Heart left ventricle (tissue), 16 donors: ENCODE results near the gene PBX3. TPM values are rescaled to one million over a fixed set of nuclear protein-coding genes. Genes with fewer than 3 reads are reported as not detected.

ENCODE experiments used
- ATAC-seq, 4 donors: fragments of 200-7000 bp; cut with Tn5 transposase; one replicate each; pipeline ENCODE4 v1.9.1; 2020 to 2022; ENCODE audit warnings: moderate library complexity in 4 of 4, mild to moderate bottlenecking in 3 of 4, moderate number of reproducible peaks in 1 of 4
- DNase-seq, 5 donors: peaks; one replicate each; pipeline ENCODE4 v3.0.0-alpha.2; 2020
- H3K27ac ChIP-seq, 12 donors: fragments of 200-600 bp; sonication (generic) in 4 of 12; one replicate each; pipeline versions ENCODE4 v1.5.0 to v1.8.0; 2016 to 2022; ENCODE audit warnings: mild to moderate bottlenecking in 2 of 12
- H3K27me3 ChIP-seq, 9 donors: fragments of 200-600 bp; sonication (generic) in 2 of 9; one replicate each; pipeline versions ENCODE4 v1.5.1 to v1.8.0; 2016 to 2022; ENCODE audit warnings: mild to moderate bottlenecking in 3 of 9
- H3K36me3 ChIP-seq, 9 donors: fragments of 200-600 bp; sonication (generic) in 2 of 9; one replicate each; pipeline versions ENCODE4 v1.5.0 to v1.8.0; 2018 to 2022; ENCODE audit warnings: mild to moderate bottlenecking in 2 of 9
- H3K4me1 ChIP-seq, 12 donors: fragments of 200-600 bp; sonication (generic) in 4 of 12; one replicate each; pipeline versions ENCODE4 v1.5.0 to v1.8.0; 2016 to 2022; ENCODE audit warnings: mild to moderate bottlenecking in 3 of 12
- H3K4me3 ChIP-seq, 12 donors: fragments of 200-600 bp; sonication (generic) in 4 of 12; one replicate each; pipeline versions ENCODE4 v1.5.0 to v1.8.0; 2017 to 2022; ENCODE audit warnings: mild to moderate bottlenecking in 9 of 12, moderate library complexity in 4 of 12
- H3K9me3 ChIP-seq, 12 donors: fragments of 200-600 bp; sonication (generic) in 4 of 12; one replicate each; pipeline versions ENCODE4 v1.5.0 to v1.8.0; 2016 to 2022; ENCODE audit warnings: mild to moderate bottlenecking in 1 of 12
- POLR2A ChIP-seq, 2 donors: fragments of 450-650 bp; IDR thresholded peaks; one replicate each; pipeline ENCODE4 v1.6.1; 2017; ENCODE audit warnings: antibody characterized with exemption in 2 of 2, mild to moderate bottlenecking in 2 of 2, moderate library complexity in 2 of 2
- WGBS, 4 donors: extraction: QIAGEN DNeasy Blood & Tissue Kit in 2 of 4; methylation state at CpG; one replicate each; pipeline versions ENCODE4 v1.1.5 to v1.1.7; 2013 to 2018; 5-methylcytosine and 5-hydroxymethylcytosine counted together
- intact Hi-C, 10 donors: fragments of 100-400 bp; cut with DNase I; formaldehyde crosslinking; loops; one replicate each; pipeline versions ENCODE4 v1.11.1 to v1.14.2; 2022
- polyA plus RNA-seq, 2 donors: library from polyadenylated mRNA; stranded (reverse); fragments of 200-250 nt; gene quantifications; one replicate each; pipeline ENCODE4 v1.2.3, GENCODE V29; 2013
- total RNA-seq, 9 donors: library from RNA; depleted of rRNA in 2 of 9; stranded (reverse); fragments of >200 nt in 2 of 9; fragmentation: NEBNext Ultra II Directional in 3 of 9; extraction: Animal tissue kit (Norgen Biotek cat#: 25700) in 3 of 9; gene quantifications; one replicate each; pipeline versions ENCODE4 v1.1.0 to v1.2.4, GENCODE V29; 2016 to 2023
- TF ChIP-seq, protein P1 (sequence below), 12 donors: fragments of 200-600 bp; sonication (generic) in 4 of 12; IDR thresholded peaks; one replicate each; pipeline versions ENCODE4 v1.5.0 to v1.8.0; 2018 to 2022; ENCODE audit warnings: antibody characterized with exemption in 12 of 12, mild to moderate bottlenecking in 5 of 12
- donor health status: ischemic (EF 13 %, LVEDD 7.1; RV severe dilation, severe dysfunction).
- donor health status: healthy with polysubstance abuse.
- donor health status: DM: no; HTN: yes; CAD: no.
- donor health status: DM: no; HTN: no; CAD: no.
- donor health status: ischemic (EF 25% LVEDD 6.9; RV normal size, moderate dysfunction).
- donor health status: ischemic (EF 25% LVEDD 5.7; RV mildly dilated, moderate dysfunction).
- donor health status: healthy.
- donor health status: DM: yes; HTN: yes; CAD: no.
- donor health status: ischemic (EF 35%, LVEDD 5.7; RV mildly dilated, moderate dysfunction).
- donor health status: nonischemic (EF 11% LVEDD 7.7; RV severe dilation, severe dysfunction).
- donor health status: DM: yes; HTN: yes; CAD: no.
- donor health status: PGD.
- donor health status: ischemic (EF 29% LVEDD 5.4; RV normal size, mild dysfunction).
- donor health status: nonischemic (EF 23%, LVEDD 6.1; RV moderate dilation, normal function).

The PBX3 gene
- total and polyA plus RNA-seq, 11 donors: 14.8 to 76.1 (median 53.4) TPM

DNA sequence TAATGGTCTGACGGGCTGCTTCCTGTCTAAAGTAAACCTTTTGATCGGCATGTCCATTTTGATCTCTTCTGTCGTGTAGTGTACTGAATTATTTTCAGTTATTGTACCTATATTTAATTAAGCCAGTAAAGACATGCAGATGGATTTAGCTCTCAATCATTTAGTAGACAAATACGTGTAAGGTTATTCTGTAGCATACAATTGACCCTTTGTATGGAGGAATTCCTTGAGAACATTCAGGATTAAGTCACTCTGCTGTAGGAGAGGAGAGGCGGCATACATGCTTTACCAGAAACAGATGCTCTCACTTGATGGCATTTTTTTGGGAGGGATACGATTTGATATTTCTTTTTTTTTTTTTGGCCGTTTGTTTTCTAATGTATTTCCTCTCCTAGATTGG is 141.0 kb downstream of the PBX3 start:
- peaks cover 0 to 57% (median 29%) of the 10 kb centered on the region in 12 donors for H3K4me1 ChIP-seq
- no peak for DNase-seq
- intact Hi-C loops: loop anchor here in 7 of 10 donors (5.0 to 10.0 kb wide), 3 partner anchors 133 to 141 kb away; partner anchors contain the start of gene PBX3 (in 5 of the 7)
- 81 to 90% (median 84%) methylated on average over 7 of the region's 7 CpGs for WGBS, 4 donors
- peaks cover 0 to 6% (median 0%) of the 10 kb centered on the region in 9 donors for H3K27me3 ChIP-seq
- no peak overlapping the region for H3K4me3 ChIP-seq
- no peak for TF ChIP-seq POLR2A (IDR thresholded peaks at IDR 0.05)
- TF ChIP-seq, protein P1, sequence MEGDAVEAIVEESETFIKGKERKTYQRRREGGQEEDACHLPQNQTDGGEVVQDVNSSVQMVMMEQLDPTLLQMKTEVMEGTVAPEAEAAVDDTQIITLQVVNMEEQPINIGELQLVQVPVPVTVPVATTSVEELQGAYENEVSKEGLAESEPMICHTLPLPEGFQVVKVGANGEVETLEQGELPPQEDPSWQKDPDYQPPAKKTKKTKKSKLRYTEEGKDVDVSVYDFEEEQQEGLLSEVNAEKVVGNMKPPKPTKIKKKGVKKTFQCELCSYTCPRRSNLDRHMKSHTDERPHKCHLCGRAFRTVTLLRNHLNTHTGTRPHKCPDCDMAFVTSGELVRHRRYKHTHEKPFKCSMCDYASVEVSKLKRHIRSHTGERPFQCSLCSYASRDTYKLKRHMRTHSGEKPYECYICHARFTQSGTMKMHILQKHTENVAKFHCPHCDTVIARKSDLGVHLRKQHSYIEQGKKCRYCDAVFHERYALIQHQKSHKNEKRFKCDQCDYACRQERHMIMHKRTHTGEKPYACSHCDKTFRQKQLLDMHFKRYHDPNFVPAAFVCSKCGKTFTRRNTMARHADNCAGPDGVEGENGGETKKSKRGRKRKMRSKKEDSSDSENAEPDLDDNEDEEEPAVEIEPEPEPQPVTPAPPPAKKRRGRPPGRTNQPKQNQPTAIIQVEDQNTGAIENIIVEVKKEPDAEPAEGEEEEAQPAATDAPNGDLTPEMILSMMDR (IDR thresholded peaks at IDR 0.05): no peak
- H3K9me3 ChIP-seq: no peaks in the 10 kb centered on the region
- no peak for ATAC-seq
- no peaks in the 10 kb centered on the region for H3K36me3 ChIP-seq
- H3K27ac ChIP-seq: peak overlapping the region in 2 of 12 donors; percentile 65 to 82

DNA sequence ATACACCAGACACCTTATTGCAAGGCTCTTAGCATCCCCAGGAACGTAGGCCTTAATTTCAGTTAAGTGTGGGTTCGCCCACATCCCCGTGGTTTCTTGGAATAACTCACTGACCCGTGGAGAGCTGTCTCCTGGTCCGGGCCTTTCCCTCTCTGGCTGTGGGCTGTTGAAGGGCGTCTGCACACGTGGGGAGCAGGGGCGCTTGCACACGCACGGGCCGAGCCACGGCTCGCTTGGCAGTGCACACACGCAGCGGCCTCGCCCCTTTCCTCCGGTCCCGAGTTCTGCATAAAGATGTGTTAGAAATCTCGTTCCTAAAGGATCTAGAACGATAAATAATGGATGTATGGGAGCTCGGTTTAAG is 141.9 kb downstream of the PBX3 start:
- peaks cover 0 to 6% (median 0%) of the 10 kb centered on the region in 9 donors for H3K27me3 ChIP-seq
- 7 to 22% (median 11%) methylated on average over 19 to 21 of the region's 21 CpGs for WGBS, 4 donors
- TF ChIP-seq, protein P1 (IDR thresholded peaks at IDR 0.05): no peak
- no peak for TF ChIP-seq POLR2A (IDR thresholded peaks at IDR 0.05)
- intact Hi-C loops: loop anchor here in 7 of 10 donors (5.0 to 10.0 kb wide), 3 partner anchors 134 to 142 kb away; partner anchors contain the start of gene PBX3 (in 5 of the 7)
- H3K27ac ChIP-seq: peak overlapping the region in 11 of 12 donors; percentile 44 to 85 (median 73)
- no peaks in the 10 kb centered on the region for H3K36me3 ChIP-seq
- H3K4me1 ChIP-seq: peaks cover 0 to 49% (median 24%) of the 10 kb centered on the region in 12 donors
- no peaks in the 10 kb centered on the region for H3K9me3 ChIP-seq
- H3K4me3 ChIP-seq: peak overlapping the region; percentile 29 to 69 (median 60)
- ATAC-seq: peak; percentile 80 to 89 (median 86)
- peak; percentile 35 to 67 (median 40) for DNase-seq

DNA sequence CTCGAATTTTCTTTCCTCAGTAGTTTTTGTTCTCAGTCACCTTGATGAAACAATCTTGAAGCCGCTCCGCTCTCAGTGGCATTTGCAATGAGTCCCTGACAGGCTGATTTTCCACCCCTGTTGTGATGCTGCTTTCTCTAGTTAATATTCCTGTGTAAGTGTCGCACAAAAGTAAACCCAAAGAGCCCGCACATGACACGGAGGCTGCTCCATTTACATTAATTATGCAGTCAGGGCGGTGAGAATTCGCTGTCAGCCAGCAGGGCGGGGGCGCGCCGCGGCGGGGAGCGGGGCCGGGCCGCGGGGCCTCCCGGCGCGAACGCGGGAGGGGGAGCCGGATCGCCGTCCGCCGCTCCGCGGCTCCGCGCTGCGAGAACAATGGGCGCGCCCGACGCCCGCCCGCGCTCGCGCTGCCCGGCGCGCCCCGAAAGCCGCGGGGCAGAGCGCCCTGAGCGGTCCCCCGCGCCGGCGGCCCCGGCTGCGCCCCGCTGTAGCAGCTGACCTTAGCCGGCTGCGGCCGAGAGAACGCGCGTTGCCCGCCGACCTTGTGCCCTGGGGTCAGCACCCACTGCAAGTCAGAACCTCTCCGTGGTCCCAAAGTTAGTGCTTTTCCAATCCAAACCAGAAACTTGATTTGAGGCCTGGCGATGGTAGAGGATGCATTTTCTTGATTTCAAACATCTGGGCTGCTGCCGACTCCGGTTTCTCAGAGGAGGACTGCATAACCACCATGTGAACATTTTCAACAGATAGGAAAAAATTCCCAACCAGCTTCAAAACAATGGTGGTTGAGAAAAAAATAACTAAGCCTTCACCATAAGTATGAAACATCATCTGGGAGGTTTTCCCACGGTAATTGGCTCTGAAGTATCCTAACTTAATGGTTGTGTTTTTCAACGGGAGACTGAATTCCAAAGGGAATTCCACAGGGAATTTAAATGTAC is 142.6 kb downstream of the PBX3 start:
- DNase-seq (peak; percentile 39 to 62 (median 50)), ATAC-seq (peak; percentile 53 to 86 (median 74))
- TF ChIP-seq POLR2A (IDR thresholded peaks at IDR 0.05): no peak
- TF ChIP-seq, protein P1 (IDR thresholded peaks at IDR 0.05): no peak
- H3K27ac ChIP-seq: peak overlapping the region; percentile 3 to 85 (median 72)
- H3K4me1 ChIP-seq: peaks cover 0 to 45% (median 22%) of the 10 kb centered on the region in 12 donors
- no peaks in the 10 kb centered on the region for H3K9me3 ChIP-seq
- WGBS, 4 donors: 1% methylated on average over 43 to 71 of the region's 71 CpGs
- intact Hi-C loops: loop anchor here in 9 of 10 donors (5.0 to 10.0 kb wide), 3 partner anchors 135 to 142 kb away; partner anchors contain the start of gene PBX3 (in 7 of the 9)
- no peaks in the 10 kb centered on the region for H3K36me3 ChIP-seq
- peaks cover 0 to 6% (median 0%) of the 10 kb centered on the region in 9 donors for H3K27me3 ChIP-seq
- H3K4me3 ChIP-seq: peak overlapping the region; percentile 29 to 69 (median 60)

DNA sequence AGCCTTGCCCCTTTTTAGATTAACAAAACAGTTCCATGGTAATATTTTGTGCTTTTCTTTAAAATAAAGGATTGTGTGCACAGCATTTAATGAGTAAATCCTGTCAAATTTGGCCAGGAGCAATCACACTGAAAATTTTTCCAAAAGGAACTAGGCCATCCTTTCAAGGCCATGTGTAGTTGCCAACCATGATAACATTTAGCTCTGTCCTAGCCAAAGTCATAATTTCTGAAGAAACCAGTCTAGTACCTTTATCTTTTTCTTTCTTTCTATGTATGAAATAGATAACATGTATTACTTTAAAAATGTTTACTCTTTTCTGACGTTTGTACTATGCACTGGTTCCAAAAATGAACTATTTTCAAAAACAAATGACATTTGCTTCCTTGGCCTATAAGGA is 143.7 kb downstream of the PBX3 start:
- Histone ChIP-seq H3K4me1 (peaks cover 0 to 41% (median 18%) of the 10 kb centered on the region in 12 donors), H3K4me3 (peak overlapping the region in 2 of 12 donors; percentile 59 to 68), H3K27ac (peak overlapping the region in 6 of 12 donors; percentile 39 to 85 (median 75)), H3K27me3 (peaks cover 0 to 6% (median 0%) of the 10 kb centered on the region in 9 donors), H3K36me3 (no peaks in the 10 kb centered on the region), H3K9me3 (no peaks in the 10 kb centered on the region)
- ATAC-seq: no peak
- intact Hi-C loops: loop anchor here in 2 of 10 donors (5.0 kb wide), 1 partner anchor 144 kb away; the partner anchor contains the start of gene PBX3 (in 2 of the 2)
- 56 to 74% (median 63%) methylated on average over 1 of the region's 1 CpG for WGBS, 4 donors
- no peak for DNase-seq
- no peak for TF ChIP-seq POLR2A (IDR thresholded peaks at IDR 0.05)
- TF ChIP-seq, protein P1 (IDR thresholded peaks at IDR 0.05): no peak
